Muscle of leg (tissue), 11 donors: ENCODE results near the gene AKAP13. TPM values are rescaled to one million over a fixed set of nuclear protein-coding genes. Genes with fewer than 3 reads are reported as not detected.
A peak's percentile ranks its signal among the peaks of the same experiment; 100 is the strongest.
"Not testable (repeated sequence)": the region's sequence is repeated elsewhere in the genome, so short reads cannot be mapped to it uniquely, and the experiment has no call there.

Experiments used
- DNase-seq: peaks from one replicate; pipeline ENCODE4 v3.0.0; 2013
- H3K27ac ChIP-seq: one replicate; pipeline ENCODE4 v1.5.1; 2013; ENCODE audit warnings: mild to moderate bottlenecking, low read length, control low read depth
- H3K27me3 ChIP-seq: one replicate; pipeline ENCODE4 v1.6.1; 2013; ENCODE audit warnings: low read length; ENCODE audit not compliant: control insufficient read depth, insufficient read depth
- H3K36me3 ChIP-seq: one replicate; pipeline ENCODE4 v1.6.1; 2013; ENCODE audit warnings: low read length; ENCODE audit not compliant: control insufficient read depth, insufficient read depth
- H3K4me1 ChIP-seq: one replicate; pipeline ENCODE4 v1.6.1; 2013; ENCODE audit warnings: low read length; ENCODE audit not compliant: control insufficient read depth, insufficient read depth
- H3K4me3 ChIP-seq: one replicate; pipeline ENCODE4 v1.5.1; 2013; ENCODE audit warnings: low read length, control low read depth
- H3K9me3 ChIP-seq: replicated peaks from 2 replicates; pipeline ENCODE4 v1.6.1; 2013; ENCODE audit warnings: low read depth, low read length; ENCODE audit not compliant: control insufficient read depth
- WGBS: methylation state at CpG from one replicate; pipeline ENCODE4 v1.1.5; 2013; ENCODE audit warnings: missing lambda C conversion rate; ENCODE audit not compliant: insufficient coverage; 5-methylcytosine and 5-hydroxymethylcytosine counted together
- polyA plus RNA-seq, 8 donors: library from polyadenylated mRNA; unstranded; fragments of 120-200 nt; gene quantifications; one replicate each; pipeline versions ENCODE4 v1.2.1 to v1.2.3, GENCODE V29; 2013; ENCODE audit warnings: inconsistent platforms in 1 of 8, low replicate concordance in 1 of 8; ENCODE audit not compliant: insufficient read length in 8 of 8, insufficient read depth in 1 of 8
- total RNA-seq: library from RNA; stranded (reverse); fragments of 120-200 nt; gene quantifications from one replicate; pipeline ENCODE4 v1.2.4, GENCODE V29; 2013

Gene AKAP13
- total and polyA plus RNA-seq, 9 donors, result 65.2 to 90.9 (median 80.1) TPM

DNA sequence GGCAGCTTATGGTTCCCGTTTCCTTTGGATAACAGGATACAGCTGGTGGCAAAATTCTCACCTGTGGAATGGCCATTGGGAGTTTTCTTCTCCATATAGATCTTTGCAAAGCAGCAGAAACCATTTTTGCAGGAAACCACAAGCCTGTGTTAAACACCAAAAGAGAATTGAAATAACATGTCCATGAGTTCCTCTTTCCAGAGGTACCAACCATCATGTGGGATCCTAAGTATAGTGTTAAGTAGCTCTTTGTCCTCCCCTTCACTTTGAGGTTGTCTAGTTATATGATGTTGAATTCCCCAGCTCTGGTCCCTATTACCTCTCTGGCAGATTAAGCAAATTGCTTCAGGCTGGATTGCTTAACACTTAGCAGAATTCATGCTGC lies 94.9 kb downstream of the AKAP13 start:
- peak; percentile 56 for DNase-seq
- no peak overlapping the region for H3K27ac ChIP-seq
- 40% methylated on average over 1 of the region's 1 CpG for WGBS

DNA sequence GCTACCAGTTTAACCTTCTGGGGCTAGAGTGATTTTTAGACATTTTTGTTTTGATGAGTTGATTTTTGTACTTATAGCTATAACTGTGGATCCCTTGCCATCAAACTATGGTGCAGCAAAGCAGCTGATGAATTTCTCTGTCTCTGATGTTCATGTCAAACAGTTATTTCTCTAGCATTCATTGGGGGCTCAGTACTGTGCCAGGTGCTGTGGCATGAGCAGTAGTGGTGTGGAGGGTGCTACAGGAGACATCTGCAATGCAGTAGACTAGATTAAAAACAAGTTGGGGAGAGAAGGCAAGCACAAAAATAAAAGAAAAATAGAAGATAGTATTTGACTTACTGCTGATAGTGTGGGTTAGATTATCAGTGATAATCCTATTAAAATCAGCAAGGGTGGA lies 95.3 kb downstream of the AKAP13 start:
- DNase-seq, result no peak
- Histone ChIP-seq H3K36me3 (no peaks in the 10 kb centered on the region), H3K4me1 (peaks cover 24% of the 10 kb centered on the region), H3K4me3 (no peak overlapping the region), H3K9me3 (no peaks in the 10 kb centered on the region), H3K27me3 (no peaks in the 10 kb centered on the region), H3K27ac (no peak overlapping the region)

More for the DNA sequence above, 94.9 kb downstream of the AKAP13 start:
- Histone ChIP-seq H3K4me1 (peaks cover 24% of the 10 kb centered on the region), H3K4me3 (no peak overlapping the region), H3K9me3 (no peaks in the 10 kb centered on the region), H3K27me3 (no peaks in the 10 kb centered on the region), H3K36me3 (no peaks in the 10 kb centered on the region)

DNA sequence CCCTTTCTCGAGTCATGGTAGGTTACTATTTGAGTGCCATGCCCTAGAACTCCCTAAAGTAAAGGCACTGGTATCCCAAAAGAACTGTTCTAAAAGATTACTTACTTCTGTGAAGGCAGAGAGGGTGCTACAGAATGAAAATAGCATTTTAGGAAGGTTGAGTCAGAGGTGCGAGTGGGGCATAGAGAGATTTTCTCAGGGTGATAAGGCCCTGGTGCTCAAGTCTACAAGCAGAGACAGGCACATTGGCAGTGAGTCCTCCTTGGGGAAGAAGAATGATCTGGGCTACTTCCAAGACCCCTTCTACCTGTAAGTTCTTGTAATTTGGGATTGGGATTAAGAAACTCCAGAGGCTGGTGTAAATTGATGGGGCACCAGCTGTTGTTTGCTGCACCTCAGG lies 96.7 kb downstream of the AKAP13 start:
- Histone ChIP-seq H3K4me1 (peaks cover 24% of the 10 kb centered on the region), H3K9me3 (no peaks in the 10 kb centered on the region), H3K27ac (no peak overlapping the region), H3K27me3 (no peaks in the 10 kb centered on the region), H3K36me3 (no peaks in the 10 kb centered on the region), H3K4me3 (no peak overlapping the region)
- no peak for DNase-seq
- WGBS, result 100% methylated on average over 1 of the region's 2 CpGs

DNA sequence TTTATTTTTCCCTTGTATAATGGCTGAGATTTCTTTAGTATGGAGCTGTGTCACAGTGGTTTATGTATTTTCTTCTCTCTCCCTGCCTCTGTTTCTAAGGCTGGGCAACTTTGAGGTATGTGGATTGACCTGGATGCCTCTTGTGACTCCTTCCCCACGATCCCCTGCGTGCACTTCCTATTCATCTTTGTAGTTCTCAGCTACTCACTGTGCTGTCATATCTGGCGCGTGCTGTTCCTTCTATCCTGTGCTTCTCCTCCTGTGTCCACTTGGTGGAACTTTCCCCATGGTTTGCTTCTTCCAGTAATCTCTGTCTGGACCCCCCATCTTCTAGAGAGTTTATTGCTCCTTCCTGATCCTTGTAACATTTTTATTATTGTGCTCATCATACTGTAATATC lies 97.3 kb downstream of the AKAP13 start:
- Histone ChIP-seq H3K27me3 (no peaks in the 10 kb centered on the region), H3K4me3 (no peak overlapping the region), H3K4me1 (peaks cover 24% of the 10 kb centered on the region), H3K27ac (no peak overlapping the region), H3K9me3 (no peaks in the 10 kb centered on the region), H3K36me3 (no peaks in the 10 kb centered on the region)
- WGBS, result 57% methylated on average over 4 of the region's 4 CpGs
- DNase-seq, result peak; percentile 43

DNA sequence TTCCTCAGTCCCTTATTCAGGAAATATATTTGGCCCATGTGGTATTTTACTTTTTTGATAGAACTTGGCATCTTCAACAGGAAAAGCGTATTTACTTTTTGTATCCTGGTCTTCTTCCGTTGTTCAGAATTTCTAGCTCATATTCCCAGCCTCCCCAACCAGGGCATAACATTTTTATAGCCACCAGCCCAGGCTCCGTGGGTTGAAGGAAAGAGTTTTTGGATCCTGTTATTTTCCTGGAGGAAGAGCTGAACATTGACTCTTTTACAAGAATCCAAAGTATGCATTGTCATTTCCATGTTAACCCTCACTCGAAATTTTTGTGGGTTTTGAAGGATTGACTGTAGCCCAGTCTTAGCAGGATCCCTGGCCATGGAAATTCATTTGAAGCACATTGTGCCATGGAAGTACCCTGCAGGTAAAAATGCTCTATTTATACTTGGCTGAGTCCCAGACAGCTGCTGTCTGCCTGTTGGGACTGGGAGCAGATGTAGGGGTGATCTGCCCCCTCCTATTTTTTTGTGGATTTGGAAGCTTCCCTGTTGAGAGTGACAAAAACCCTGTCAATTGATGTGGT lies 98.8 kb downstream of the AKAP13 start:
- Histone ChIP-seq H3K9me3 (no peaks in the 10 kb centered on the region), H3K4me1 (peaks cover 17% of the 10 kb centered on the region), H3K27me3 (no peaks in the 10 kb centered on the region), H3K27ac (peak overlapping the region; percentile 69), H3K4me3 (no peak overlapping the region), H3K36me3 (no peaks in the 10 kb centered on the region)
- peak; percentile 58 for DNase-seq
- 20% methylated on average over 1 of the region's 4 CpGs for WGBS

DNA sequence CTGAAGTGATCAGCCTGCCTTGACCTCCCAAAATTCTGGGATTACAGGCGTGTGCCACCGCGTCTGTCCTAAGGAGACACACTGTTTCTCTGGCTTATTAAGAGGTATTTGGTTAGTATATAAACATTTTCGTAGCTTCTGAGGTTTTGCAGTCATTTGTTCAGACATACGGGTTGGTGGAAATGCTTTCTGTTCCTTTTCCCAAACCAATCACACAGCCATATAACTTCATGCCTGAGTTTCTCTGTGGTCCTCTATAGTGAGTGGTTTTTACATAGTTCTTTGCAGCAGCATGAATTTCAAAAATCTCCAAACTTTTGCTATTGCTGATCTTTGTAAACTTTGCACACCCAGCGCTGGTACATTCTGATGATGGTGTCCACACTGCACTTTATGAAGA lies 100.5 kb downstream of the AKAP13 start:
- no peak for DNase-seq
- H3K27ac ChIP-seq, result no peak overlapping the region
- 80% methylated on average over 1 of the region's 6 CpGs for WGBS
- no peaks in the 10 kb centered on the region for H3K36me3 ChIP-seq
- no peaks in the 10 kb centered on the region for H3K9me3 ChIP-seq
- H3K27me3 ChIP-seq, result no peaks in the 10 kb centered on the region
- H3K4me1 ChIP-seq, result peaks cover 12% of the 10 kb centered on the region
- H3K4me3 ChIP-seq, result no peak overlapping the region

DNA sequence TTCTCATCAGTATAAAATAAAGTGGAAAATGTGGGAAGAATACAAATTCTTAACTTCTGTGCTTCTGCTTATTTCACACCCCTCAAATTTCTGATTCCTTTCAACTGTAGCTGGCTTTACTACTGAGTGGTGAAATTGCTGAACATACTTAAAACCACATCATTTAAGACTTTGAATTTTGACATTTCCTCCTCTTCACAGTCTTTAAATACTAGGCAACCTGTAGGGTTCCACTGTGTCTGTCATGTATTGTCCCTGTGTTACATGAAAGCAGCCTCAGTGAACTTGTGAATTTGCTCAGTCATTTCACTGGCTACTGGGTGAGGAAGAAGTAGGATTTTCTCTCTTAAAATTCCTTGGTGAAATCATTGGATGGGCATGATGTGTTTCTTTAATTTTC lies 101.1 kb downstream of the AKAP13 start:
- H3K4me3 ChIP-seq, H3K36me3 ChIP-seq, H3K27ac ChIP-seq, H3K27me3 ChIP-seq, DNase-seq, H3K9me3 ChIP-seq, H3K4me1 ChIP-seq: not testable (repeated sequence)

DNA sequence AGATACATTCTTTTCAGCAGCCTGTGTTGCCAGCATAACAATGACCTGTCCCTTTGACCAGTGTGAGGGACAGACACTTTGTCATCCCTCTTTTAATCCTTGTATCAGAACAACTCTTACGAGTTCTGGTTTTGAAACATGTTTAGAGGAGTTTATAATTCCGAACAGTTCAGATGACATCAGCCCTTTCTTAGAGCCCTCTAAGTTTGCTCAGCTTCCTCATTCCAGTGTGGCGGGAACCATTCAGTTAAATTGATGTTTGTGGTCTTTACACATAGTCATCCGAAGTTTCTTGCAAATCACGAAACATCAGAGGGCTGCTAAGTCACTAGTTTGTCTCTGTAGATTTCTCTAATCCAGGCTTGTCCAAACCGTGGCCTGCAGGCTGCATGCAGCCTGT lies 102.5 kb downstream of the AKAP13 start:
- WGBS, result 34% methylated on average over 3 of the region's 6 CpGs
- H3K27ac ChIP-seq, result no peak overlapping the region

DNA sequence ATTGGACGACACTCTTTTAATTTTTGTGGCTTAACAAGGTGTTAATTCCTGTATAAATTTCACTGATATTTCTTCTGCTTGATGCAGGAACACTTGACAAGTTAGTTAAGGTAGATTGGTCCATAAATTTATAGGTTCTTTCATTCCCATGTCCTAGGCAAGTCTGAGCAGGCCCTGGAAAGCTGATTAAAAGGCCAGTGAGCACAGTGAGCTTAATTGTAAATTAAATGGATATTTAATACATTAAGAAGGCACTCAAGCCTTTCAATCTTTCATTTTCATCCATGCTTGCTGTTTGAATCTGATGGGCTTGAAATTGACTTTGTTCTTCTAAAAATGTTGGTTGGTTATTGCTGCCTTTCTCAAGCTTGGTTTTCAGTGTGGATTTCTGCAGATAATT lies 103.6 kb downstream of the AKAP13 start:
- H3K9me3 ChIP-seq, H3K36me3 ChIP-seq, H3K27ac ChIP-seq, H3K27me3 ChIP-seq, H3K4me1 ChIP-seq, H3K4me3 ChIP-seq, DNase-seq: not testable (repeated sequence)
- no CpG with 5 or more reads among the region's 1 CpG for WGBS

More for the DNA sequence above, 102.5 kb downstream of the AKAP13 start:
- Histone ChIP-seq H3K4me1 (peaks cover 9% of the 10 kb centered on the region), H3K9me3 (no peaks in the 10 kb centered on the region), H3K36me3 (no peaks in the 10 kb centered on the region), H3K4me3 (no peak overlapping the region), H3K27me3 (no peaks in the 10 kb centered on the region)
- DNase-seq, result no peak

DNA sequence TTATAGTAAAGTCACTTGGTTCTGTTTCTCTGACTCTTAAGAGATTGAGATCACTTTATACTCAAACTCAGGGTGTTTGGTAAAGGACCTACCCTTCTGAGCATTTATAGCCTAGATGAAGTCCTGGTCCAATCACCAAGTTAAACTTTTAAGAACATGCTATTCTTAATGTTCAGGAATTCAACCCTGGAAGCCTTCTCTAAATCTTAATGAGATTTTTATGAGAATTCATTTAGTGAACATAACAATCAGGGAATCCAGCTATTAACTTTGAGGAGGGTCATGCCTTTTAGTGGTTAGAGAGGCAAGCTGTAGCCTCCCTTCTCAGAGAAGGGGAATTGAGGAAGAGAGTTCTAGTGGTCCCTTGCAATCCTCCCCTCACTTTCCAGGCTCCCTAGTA lies 104.5 kb downstream of the AKAP13 start:
- H3K36me3 ChIP-seq, H3K4me3 ChIP-seq, H3K9me3 ChIP-seq, H3K4me1 ChIP-seq, H3K27ac ChIP-seq, DNase-seq, H3K27me3 ChIP-seq: not testable (repeated sequence)

DNA sequence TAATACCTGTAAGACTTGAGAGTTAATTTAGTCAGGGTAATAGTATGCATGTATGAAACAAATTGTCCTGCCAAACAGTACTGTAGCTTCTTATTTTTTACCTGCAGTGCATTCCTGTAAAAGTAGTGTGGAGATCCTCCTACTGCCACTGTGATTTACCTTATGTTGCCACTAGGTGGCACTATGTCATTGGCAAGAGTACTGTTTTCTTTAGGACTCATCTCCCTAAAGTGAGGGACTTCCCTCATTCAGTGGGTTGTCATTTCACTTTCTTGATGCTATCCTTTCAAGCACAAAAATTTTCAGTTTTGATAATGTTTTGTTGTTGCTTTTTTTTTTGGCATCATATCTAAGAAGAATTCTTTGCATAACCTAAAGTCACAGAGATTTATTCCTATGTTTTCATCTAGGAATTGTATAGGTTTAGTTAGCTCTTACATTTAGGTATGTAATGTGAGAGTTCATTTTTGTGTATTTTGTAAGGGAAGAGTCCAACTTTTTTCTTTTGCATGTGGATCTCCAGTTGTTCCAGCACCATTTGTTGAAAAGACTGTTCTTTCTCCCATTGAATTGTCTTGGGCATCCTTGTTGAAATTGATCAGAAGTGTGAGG lies 105.7 kb downstream of the AKAP13 start:
- H3K27me3 ChIP-seq, result no peaks in the 10 kb centered on the region
- H3K36me3 ChIP-seq, result no peaks in the 10 kb centered on the region
- DNase-seq, result peak; percentile 91
- H3K27ac ChIP-seq, result no peak overlapping the region
- H3K9me3 ChIP-seq, result no peaks in the 10 kb centered on the region
- H3K4me3 ChIP-seq, result no peak overlapping the region
- H3K4me1 ChIP-seq, result no peaks in the 10 kb centered on the region
